ENCODE measurements around the gene MNAT1.

MNAT1 gene

DNA sequence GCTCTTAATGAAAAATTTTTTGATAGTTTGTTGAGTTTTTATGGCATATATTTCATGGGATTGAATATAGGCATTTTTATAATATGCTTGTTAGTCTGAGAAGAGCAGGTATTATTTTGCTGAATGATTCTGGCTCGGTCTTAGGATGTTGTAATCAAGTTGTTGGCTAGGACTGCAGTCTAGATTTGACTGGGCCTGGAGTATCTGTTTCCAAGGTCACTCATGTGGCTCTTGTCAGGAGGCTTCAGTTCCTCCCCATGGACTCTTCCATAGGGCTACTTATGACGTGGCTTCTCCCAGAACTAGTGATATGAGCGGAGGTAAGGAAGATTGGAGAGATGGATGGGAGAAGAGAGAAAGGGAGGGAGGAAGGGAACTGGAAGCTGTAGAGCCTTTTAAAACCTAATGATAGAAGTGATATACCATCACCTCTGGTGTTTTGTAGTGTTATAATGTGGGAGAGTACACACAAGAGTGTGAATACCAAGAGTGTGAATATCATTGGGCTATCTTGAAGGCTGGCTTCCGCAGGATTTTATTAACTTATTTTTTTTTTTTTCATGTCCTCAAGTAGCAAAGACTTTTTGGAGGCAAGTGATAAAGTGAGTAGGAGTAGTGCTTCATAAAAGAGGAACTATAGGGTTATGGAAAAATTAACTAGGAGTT is 4.4 kb downstream of the MNAT1 start:
- Histone ChIP-seq H3K4me3 (ENCODE audit: low read depth in 1 of 2, low read length in 2 of 2) (no peak overlapping the region), H3K36me3 (ENCODE audit: insufficient read depth, low read length) (no peaks in the 10 kb centered on the region), H3K9ac (ENCODE audit: low read depth, low read length) (no peak overlapping the region), H3K27me3 (ENCODE audit: insufficient read depth, low read length, poor library complexity) (no peaks in the 10 kb centered on the region), H3K79me2 (ENCODE audit: insufficient read depth, low read length) (peaks cover 84% of the 10 kb centered on the region), H3K27ac (ENCODE audit: low read length) (no peak overlapping the region), H3K9me3 (ENCODE audit: insufficient read depth, low read length, severe bottlenecking) (no peaks in the 10 kb centered on the region), H3K4me2 (ENCODE audit: insufficient read depth, low read length) (no peak overlapping the region), H2AFZ (ENCODE audit: low read depth, low read length) (no peak overlapping the region), H3K4me1 (ENCODE audit: insufficient read depth, low read length) (peaks cover 19% of the 10 kb centered on the region), H4K20me1 (ENCODE audit: insufficient read depth, low read length) (peaks cover 10% of the 10 kb centered on the region; the same call in 1 of the 2 replicates)
- ATAC-seq (ENCODE audit: insufficient read depth, low read depth) (no peak), DNase-seq (no peak)
- no peak for TF ChIP-seq EZH2 (IDR thresholded peaks at IDR 0.05; ENCODE audit: borderline replicate concordance, low read depth, low read length, severe bottlenecking)
- TF ChIP-seq, protein P1, sequence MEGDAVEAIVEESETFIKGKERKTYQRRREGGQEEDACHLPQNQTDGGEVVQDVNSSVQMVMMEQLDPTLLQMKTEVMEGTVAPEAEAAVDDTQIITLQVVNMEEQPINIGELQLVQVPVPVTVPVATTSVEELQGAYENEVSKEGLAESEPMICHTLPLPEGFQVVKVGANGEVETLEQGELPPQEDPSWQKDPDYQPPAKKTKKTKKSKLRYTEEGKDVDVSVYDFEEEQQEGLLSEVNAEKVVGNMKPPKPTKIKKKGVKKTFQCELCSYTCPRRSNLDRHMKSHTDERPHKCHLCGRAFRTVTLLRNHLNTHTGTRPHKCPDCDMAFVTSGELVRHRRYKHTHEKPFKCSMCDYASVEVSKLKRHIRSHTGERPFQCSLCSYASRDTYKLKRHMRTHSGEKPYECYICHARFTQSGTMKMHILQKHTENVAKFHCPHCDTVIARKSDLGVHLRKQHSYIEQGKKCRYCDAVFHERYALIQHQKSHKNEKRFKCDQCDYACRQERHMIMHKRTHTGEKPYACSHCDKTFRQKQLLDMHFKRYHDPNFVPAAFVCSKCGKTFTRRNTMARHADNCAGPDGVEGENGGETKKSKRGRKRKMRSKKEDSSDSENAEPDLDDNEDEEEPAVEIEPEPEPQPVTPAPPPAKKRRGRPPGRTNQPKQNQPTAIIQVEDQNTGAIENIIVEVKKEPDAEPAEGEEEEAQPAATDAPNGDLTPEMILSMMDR (IDR thresholded peaks at IDR 0.05; ENCODE audit: borderline replicate concordance, extremely low read depth, low read length, poor library complexity, severe bottlenecking), result no peak

DNA sequence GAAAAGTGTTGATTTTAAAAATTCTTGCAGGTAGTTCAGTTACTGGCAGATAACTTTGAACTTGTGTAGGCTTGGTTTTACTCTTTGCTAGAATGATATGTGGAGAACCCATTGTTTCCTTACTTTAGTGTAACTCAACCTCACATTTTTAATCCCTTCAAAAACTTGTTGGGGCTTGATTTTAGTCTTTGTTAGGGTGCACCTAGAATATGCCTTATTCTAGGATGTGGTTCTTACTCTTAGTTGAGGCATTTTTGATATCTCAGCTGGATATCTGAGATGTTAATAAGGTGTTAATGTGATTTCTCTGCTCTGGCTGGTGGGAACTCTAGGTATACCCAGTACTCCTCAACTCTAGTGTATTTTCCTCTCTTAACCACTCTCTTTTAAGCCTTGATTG is 10.0 kb downstream of the MNAT1 start:
- TF ChIP-seq EZH2 (IDR thresholded peaks at IDR 0.05; ENCODE audit: borderline replicate concordance, low read depth, low read length, severe bottlenecking), result no peak
- TF ChIP-seq, protein P1 (IDR thresholded peaks at IDR 0.05; ENCODE audit: borderline replicate concordance, extremely low read depth, low read length, poor library complexity, severe bottlenecking), result no peak
- no peak for DNase-seq
- H3K4me1 ChIP-seq (ENCODE audit: insufficient read depth, low read length), result no peaks in the 10 kb centered on the region
- no peak overlapping the region for H3K27ac ChIP-seq (ENCODE audit: low read length)
- no peak for ATAC-seq (ENCODE audit: insufficient read depth, low read depth)
- H3K27me3 ChIP-seq (ENCODE audit: insufficient read depth, low read length, poor library complexity), result no peaks in the 10 kb centered on the region
- H3K79me2 ChIP-seq (ENCODE audit: insufficient read depth, low read length), result peaks cover 87% of the 10 kb centered on the region
- H2AFZ ChIP-seq (ENCODE audit: low read depth, low read length), result no peak overlapping the region
- H3K4me3 ChIP-seq (ENCODE audit: low read depth in 1 of 2, low read length in 2 of 2), result no peak overlapping the region
- H3K9me3 ChIP-seq (ENCODE audit: insufficient read depth, low read length, severe bottlenecking), result no peaks in the 10 kb centered on the region
- no peak overlapping the region for H3K4me2 ChIP-seq (ENCODE audit: insufficient read depth, low read length)
- no peak overlapping the region for H3K9ac ChIP-seq (ENCODE audit: low read depth, low read length)
- H4K20me1 ChIP-seq (ENCODE audit: insufficient read depth, low read length), result peaks cover 28% of the 10 kb centered on the region; the same call in 1 of the 2 replicates
- no peaks in the 10 kb centered on the region for H3K36me3 ChIP-seq (ENCODE audit: insufficient read depth, low read length)

DNA sequence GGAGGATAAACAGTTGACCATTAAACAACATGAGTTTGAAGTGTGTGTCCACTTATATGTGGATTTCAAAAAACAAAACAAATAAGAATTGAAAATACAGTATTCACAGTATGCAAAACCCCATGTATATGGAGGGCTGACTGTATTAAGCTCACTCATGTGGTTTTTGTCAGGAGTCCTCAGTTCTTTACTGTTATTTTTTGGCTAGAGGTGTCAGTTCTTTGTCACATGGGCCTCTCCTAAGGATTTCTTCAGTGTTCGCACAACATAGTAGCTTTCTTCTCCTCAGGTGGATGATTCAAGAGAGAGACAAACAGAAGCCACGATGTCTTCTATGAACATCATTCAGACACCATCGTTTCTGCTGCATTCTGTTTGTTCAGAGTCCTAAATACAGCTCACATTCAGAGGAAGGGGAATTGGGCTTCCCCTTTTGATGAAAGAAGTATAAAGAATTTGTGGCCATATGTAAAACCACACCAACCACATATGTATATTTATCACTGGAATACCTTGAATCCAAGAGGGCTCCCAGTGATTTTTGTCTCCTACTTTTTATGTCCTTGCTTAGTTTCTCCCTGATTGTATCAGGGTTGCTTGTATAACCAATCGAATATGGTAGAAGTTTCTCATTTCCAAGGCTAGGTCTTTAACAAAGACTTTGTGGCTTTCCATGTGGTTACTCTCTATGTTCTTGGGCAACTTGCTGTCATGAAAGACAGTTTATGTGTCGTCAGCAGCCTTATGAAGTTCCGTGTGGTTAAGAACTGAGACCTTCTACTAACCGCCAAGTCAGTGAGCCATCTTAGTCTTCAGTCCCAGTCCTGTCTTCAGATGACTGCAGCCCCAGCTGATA is 18.9 kb downstream of the MNAT1 start:
- H3K79me2 ChIP-seq (ENCODE audit: insufficient read depth, low read length), result peaks cover 62% of the 10 kb centered on the region
- peak overlapping the region; percentile 57 for H3K4me2 ChIP-seq (ENCODE audit: insufficient read depth, low read length)
- peak overlapping the region in 1 of 2 experiments; percentile 35; a peak in 2 of 4 replicates for H3K4me3 ChIP-seq (ENCODE audit: low read depth in 1 of 2, low read length in 2 of 2)
- H2AFZ ChIP-seq (ENCODE audit: low read depth, low read length), result no peak overlapping the region
- ATAC-seq (ENCODE audit: insufficient read depth, low read depth), result peak; percentile 98
- H3K9me3 ChIP-seq (ENCODE audit: insufficient read depth, low read length, severe bottlenecking), result no peaks in the 10 kb centered on the region
- H3K36me3 ChIP-seq (ENCODE audit: insufficient read depth, low read length), result no peaks in the 10 kb centered on the region
- H3K4me1 ChIP-seq (ENCODE audit: insufficient read depth, low read length), result peaks cover 52% of the 10 kb centered on the region
- peak overlapping the region; percentile 17; the same call in 1 of the 2 replicates for H3K9ac ChIP-seq (ENCODE audit: low read depth, low read length)
- TF ChIP-seq, protein P1 (IDR thresholded peaks at IDR 0.05; ENCODE audit: borderline replicate concordance, extremely low read depth, low read length, poor library complexity, severe bottlenecking), result no peak
- TF ChIP-seq EZH2 (IDR thresholded peaks at IDR 0.05; ENCODE audit: borderline replicate concordance, low read depth, low read length, severe bottlenecking), result no peak
- peak; percentile 81 for DNase-seq
- H3K27ac ChIP-seq (ENCODE audit: low read length), result peak overlapping the region; percentile 68
- H4K20me1 ChIP-seq (ENCODE audit: insufficient read depth, low read length), result peaks cover 46% of the 10 kb centered on the region
- H3K27me3 ChIP-seq (ENCODE audit: insufficient read depth, low read length, poor library complexity), result no peaks in the 10 kb centered on the region
